HCT116 (cell line): ENCODE results near the gene SERPINH1. TPM values are rescaled to one million over a fixed set of nuclear protein-coding genes. Genes with fewer than 3 reads are reported as not detected.

ENCODE experiments used
- ATAC-seq: fragments of 200-7000 bp; cut with Tn5 transposase; 2 replicates; pipeline ENCODE4 v1.9.1; 2020; ENCODE audit warnings: mild to moderate bottlenecking, moderate library complexity
- BruUV-seq: library from RNA; stranded (reverse); fragments of 400-500 nt; replicated peaks from 2 replicates; lab custom pipeline; 2021; lab: Mats Ljungman, UMichigan
- CTCF ChIA-PET: fragments of 300-600 bp; sonication (Branson Sonifier 250); formaldehyde crosslinking; loops from one replicate; lab custom pipeline; 2021; ENCODE audit warnings: antibody characterized with exemption; lab: Charles Lee
- POLR2A ChIA-PET: fragments of 300-600, 350-600 bp; sonication (Branson Sonifier 250); formaldehyde crosslinking; loops from one replicate; lab custom pipeline; 2021; ENCODE audit warnings: antibody characterized with exemption; lab: Charles Lee
- RAD21 ChIA-PET, 2 experiments: fragments of 300-600 bp; sonication (Branson Sonifier 250); formaldehyde crosslinking; loops; one replicate each; lab custom pipeline; 2023; ENCODE audit warnings: low total read pairs in 2 of 2; ENCODE audit not compliant: uncharacterized antibody in 2 of 2, unreplicated experiment in 2 of 2, low non-redundant PET in 1 of 2; lab: Charles Lee
- DNase-seq: peaks from one replicate; pipeline ENCODE4 v3.0.0-alpha.2; 2010; ENCODE audit warnings: low read depth, low spot score
- H2AFZ ChIP-seq: fragments of 200-600 bp; shearing (Covaris generic), sonication (generic); 2 replicates; pipeline ENCODE4 v1.6.1; 2017; ENCODE audit warnings: low read depth, mixed run types, mixed read lengths, antibody characterized with exemption, low read length; ENCODE audit not compliant: poor library complexity, severe bottlenecking
- H3K27ac ChIP-seq: 2 replicates; pipeline ENCODE4 v1.5.1; 2012; ENCODE audit warnings: low read depth, low read length
- H3K27me3 ChIP-seq: fragments of 200-600 bp; sonication (generic); 2 replicates; pipeline ENCODE4 v1.6.1; 2016; ENCODE audit warnings: mixed run types, low read length, mixed read lengths; ENCODE audit not compliant: insufficient read depth
- H3K36me3 ChIP-seq, 2 experiments: fragments of 200-500 bp in 1 of 2; fragments of 200-600 bp in 1 of 2; sonication (Bioruptor generic) in 1 of 2; sonication (generic) in 1 of 2; 2 replicates each; pipeline versions ENCODE4 v1.5.1 to v1.6.1; 2014 to 2016; ENCODE audit warnings: low read length in 2 of 2, inconsistent platforms in 1 of 2, mixed read lengths in 1 of 2, mixed run types in 1 of 2; ENCODE audit not compliant: insufficient read depth in 2 of 2, control insufficient read depth in 1 of 2
- H3K4me1 ChIP-seq, 2 experiments: fragments of 200-600 bp in 1 of 2; sonication (generic) in 1 of 2; 2 replicates each; pipeline versions ENCODE4 v1.5.1 to v1.6.1; 2012 to 2017; ENCODE audit warnings: low read length in 2 of 2, inconsistent platforms in 1 of 2, mild to moderate bottlenecking in 1 of 2, mixed read lengths in 1 of 2, mixed run types in 1 of 2, moderate library complexity in 1 of 2; ENCODE audit not compliant: insufficient read depth in 2 of 2, control insufficient read depth in 1 of 2
- H3K4me2 ChIP-seq: fragments of 200-600 bp; sonication (generic); 2 replicates; pipeline ENCODE4 v1.6.1; 2017; ENCODE audit warnings: mixed run types, low read length, mixed read lengths
- H3K4me3 ChIP-seq, 2 experiments: fragments of 200-600 bp in 1 of 2; sonication (generic) in 1 of 2; replicated peaks in 1 of 2; 2 replicates each; pipeline ENCODE4 v1.5.1; 2011 to 2016; ENCODE audit warnings: low read length in 2 of 2, control low read depth in 1 of 2, low read depth in 1 of 2, mild to moderate bottlenecking in 1 of 2, mixed read lengths in 1 of 2, mixed run types in 1 of 2
- H3K79me2 ChIP-seq: fragments of 200-600 bp; sonication (generic); 2 replicates; pipeline ENCODE4 v1.6.1; 2017; ENCODE audit warnings: mild to moderate bottlenecking, mixed run types, low read length, moderate library complexity, mixed read lengths; ENCODE audit not compliant: insufficient read depth
- H3K9ac ChIP-seq: fragments of 200-600 bp; sonication (generic); 2 replicates; pipeline ENCODE4 v1.6.1; 2016; ENCODE audit warnings: low read length, mixed read lengths
- H3K9me2 ChIP-seq: fragments of 200-600 bp; sonication (generic), shearing (Covaris generic); 2 replicates; pipeline ENCODE4 v1.6.1; 2017; ENCODE audit warnings: mixed run types, mild to moderate bottlenecking, moderate library complexity; ENCODE audit not compliant: insufficient read depth
- H3K9me3 ChIP-seq, 2 experiments: fragments of 200-500 bp in 1 of 2; fragments of 200-600 bp in 1 of 2; sonication (Bioruptor generic) in 1 of 2; sonication (generic) in 1 of 2; 2 replicates each; pipeline ENCODE4 v1.6.1; 2014 to 2017; ENCODE audit warnings: low read length in 2 of 2, mixed read lengths in 2 of 2, inconsistent platforms in 1 of 2, low read depth in 1 of 2, mild to moderate bottlenecking in 1 of 2, mixed run types in 1 of 2, moderate library complexity in 1 of 2; ENCODE audit not compliant: control insufficient read depth in 1 of 2, insufficient read depth in 1 of 2
- H4K20me1 ChIP-seq: fragments of 200-600 bp; sonication (generic), shearing (Covaris generic); 2 replicates; pipeline ENCODE4 v1.6.1; 2017; ENCODE audit warnings: mixed run types, mild to moderate bottlenecking, moderate library complexity; ENCODE audit not compliant: insufficient read depth
- CBX3 ChIP-seq: IDR thresholded peaks from 2 replicates; pipeline ENCODE4 v1.6.1; 2012; ENCODE audit warnings: low read depth
- EZH2 ChIP-seq: fragments of 200-600 bp; sonication (generic); IDR thresholded peaks from 2 replicates; pipeline ENCODE4 v1.6.1; 2017; ENCODE audit warnings: antibody characterized with exemption, mixed run types
- EZH2phosphoT487 ChIP-seq: fragments of 200-600 bp; IDR thresholded peaks from 2 replicates; pipeline ENCODE4 v1.6.1; 2018; ENCODE audit warnings: antibody characterized with exemption, borderline replicate concordance
- FOSL1 ChIP-seq: IDR thresholded peaks from 2 replicates; pipeline ENCODE4 v1.6.1; 2012; ENCODE audit warnings: low read depth
- JUND ChIP-seq: IDR thresholded peaks from 2 replicates; pipeline ENCODE4 v1.6.1; 2012
- POLR2AphosphoS5 ChIP-seq: IDR thresholded peaks from 2 replicates; pipeline ENCODE4 v1.6.1; 2011; ENCODE audit warnings: mild to moderate bottlenecking, low read depth, low read length, moderate library complexity
- RAD21 ChIP-seq: IDR thresholded peaks from 2 replicates; pipeline ENCODE4 v1.6.1; 2012; ENCODE audit warnings: low read depth, mild to moderate bottlenecking
- SIN3A ChIP-seq: IDR thresholded peaks from 2 replicates; pipeline ENCODE4 v1.6.1; 2012; ENCODE audit warnings: low read depth
- SP1 ChIP-seq: IDR thresholded peaks from 2 replicates; pipeline ENCODE4 v1.6.1; 2012; ENCODE audit warnings: low read depth
- TCF7L2 ChIP-seq: IDR thresholded peaks from 2 replicates; pipeline ENCODE4 v1.7.0; 2011; ENCODE audit warnings: borderline replicate concordance, inconsistent platforms; ENCODE audit not compliant: insufficient read depth, insufficient read length; ENCODE audit errors: extremely low read depth
- ZBTB33 ChIP-seq: IDR thresholded peaks from 2 replicates; pipeline ENCODE4 v1.6.1; 2011; ENCODE audit warnings: mild to moderate bottlenecking, low read length, moderate library complexity; ENCODE audit not compliant: insufficient replicate concordance; ENCODE audit errors: extremely low read depth
- ZNF274 ChIP-seq: fragments of 200-500 bp; sonication (Bioruptor generic); IDR thresholded peaks from 2 replicates; pipeline ENCODE4 v1.6.1; 2014; ENCODE audit warnings: mild to moderate bottlenecking, low read depth, low read length, inconsistent platforms
- intact Hi-C: fragments of 100-400 bp; cut with micrococcal nuclease; formaldehyde crosslinking; loops from 2 replicates; pipeline ENCODE4 v1.10.0; 2022
- total RNA-seq: library from RNA; stranded (reverse); gene quantifications from one replicate; pipeline ENCODE4 v1.2.1, GENCODE V29; 2021; ENCODE audit not compliant: unreplicated experiment
- TF ChIP-seq, protein P1 (sequence below): IDR thresholded peaks from 2 replicates; pipeline ENCODE4 v1.6.1; 2012; ENCODE audit warnings: low read depth

Gene SERPINH1
- total RNA-seq, 1 experiment from 2014 or later = 84.9 TPM

DNA sequence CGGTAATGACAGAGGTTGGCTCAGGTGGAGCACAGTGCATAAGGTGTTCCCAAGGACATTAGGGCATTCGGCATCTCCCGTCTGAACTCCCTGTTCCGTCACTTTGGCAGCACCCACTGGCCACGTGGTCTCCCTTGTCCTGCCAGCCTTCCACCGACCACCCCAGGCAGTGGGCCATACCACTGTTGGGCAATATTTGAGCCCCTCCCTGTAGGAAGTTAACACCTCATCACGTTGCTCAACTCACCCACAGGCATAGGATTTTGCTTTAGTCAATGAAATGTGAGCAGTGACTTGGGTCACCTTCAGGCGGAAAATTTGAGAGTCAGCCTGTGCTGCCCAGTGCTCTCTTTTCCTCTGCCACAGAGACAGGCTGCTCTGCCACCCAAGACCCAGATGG, 44.0 kb downstream of the SERPINH1 start:
- Histone ChIP-seq H3K9me3 (no peaks in the 10 kb centered on the region), H3K9ac (no peak overlapping the region), H3K4me3 (no peak overlapping the region), H4K20me1 (no peaks in the 10 kb centered on the region), H3K9me2 (no peaks in the 10 kb centered on the region), H3K27me3 (peaks cover 9% of the 10 kb centered on the region; the same call in 1 of the 2 replicates), H3K4me2 (no peak overlapping the region), H3K27ac (no peak overlapping the region), H3K4me1 (no peaks in the 10 kb centered on the region; a peak in 1 of 4 replicates), H3K36me3 (no peaks in the 10 kb centered on the region), H3K79me2 (no peaks in the 10 kb centered on the region), H2AFZ (no peak overlapping the region)
- DNase-seq = no peak
- no peak for ATAC-seq
- ChIA-PET RAD21 (no interaction called here), CTCF (no interaction called here), POLR2A (no interaction called here)
- BruUV-seq = no TSS peak
- intact Hi-C loops = no loop called here
- TF ChIP-seq EZH2 (no peak), FOSL1 (no peak), ZNF274 (no peak), EZH2phosphoT487 (no peak), SIN3A (no peak), TCF7L2 (no peak), POLR2AphosphoS5 (no peak), ZBTB33 (no peak), SP1 (no peak), RAD21 (no peak), JUND (no peak), CBX3 (no peak)
- TF ChIP-seq, protein P1, sequence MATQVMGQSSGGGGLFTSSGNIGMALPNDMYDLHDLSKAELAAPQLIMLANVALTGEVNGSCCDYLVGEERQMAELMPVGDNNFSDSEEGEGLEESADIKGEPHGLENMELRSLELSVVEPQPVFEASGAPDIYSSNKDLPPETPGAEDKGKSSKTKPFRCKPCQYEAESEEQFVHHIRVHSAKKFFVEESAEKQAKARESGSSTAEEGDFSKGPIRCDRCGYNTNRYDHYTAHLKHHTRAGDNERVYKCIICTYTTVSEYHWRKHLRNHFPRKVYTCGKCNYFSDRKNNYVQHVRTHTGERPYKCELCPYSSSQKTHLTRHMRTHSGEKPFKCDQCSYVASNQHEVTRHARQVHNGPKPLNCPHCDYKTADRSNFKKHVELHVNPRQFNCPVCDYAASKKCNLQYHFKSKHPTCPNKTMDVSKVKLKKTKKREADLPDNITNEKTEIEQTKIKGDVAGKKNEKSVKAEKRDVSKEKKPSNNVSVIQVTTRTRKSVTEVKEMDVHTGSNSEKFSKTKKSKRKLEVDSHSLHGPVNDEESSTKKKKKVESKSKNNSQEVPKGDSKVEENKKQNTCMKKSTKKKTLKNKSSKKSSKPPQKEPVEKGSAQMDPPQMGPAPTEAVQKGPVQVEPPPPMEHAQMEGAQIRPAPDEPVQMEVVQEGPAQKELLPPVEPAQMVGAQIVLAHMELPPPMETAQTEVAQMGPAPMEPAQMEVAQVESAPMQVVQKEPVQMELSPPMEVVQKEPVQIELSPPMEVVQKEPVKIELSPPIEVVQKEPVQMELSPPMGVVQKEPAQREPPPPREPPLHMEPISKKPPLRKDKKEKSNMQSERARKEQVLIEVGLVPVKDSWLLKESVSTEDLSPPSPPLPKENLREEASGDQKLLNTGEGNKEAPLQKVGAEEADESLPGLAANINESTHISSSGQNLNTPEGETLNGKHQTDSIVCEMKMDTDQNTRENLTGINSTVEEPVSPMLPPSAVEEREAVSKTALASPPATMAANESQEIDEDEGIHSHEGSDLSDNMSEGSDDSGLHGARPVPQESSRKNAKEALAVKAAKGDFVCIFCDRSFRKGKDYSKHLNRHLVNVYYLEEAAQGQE = no peak
